ENCODE data around the gene TACO1.

Gene TACO1
- total RNA-seq = 1.9 to 4.6 (median 3.8) reads per million in 9 experiments

GRCh38 chr17:63600569-63601438 is at the start of gene TACO1:
TSS of gene TACO1 (plus strand) at chr17:63600895. CDS start at chr17:63601084, 189 bp downstream.
- Mint-ChIP-seq H3K27ac (peak within 1 kb of the TSS; percentile 87 to 90), H3K4me1 (ENCODE audit: low read depth in 2 of 2) (peaks cover 33 to 39% of the 10 kb centered on the region in 2 donors), H3K4me3 (peak within 1 kb of the TSS; percentile 83 to 89), H3K27me3 (no peaks in the 10 kb centered on the region), H3K9me3 (no peaks in the 10 kb centered on the region), H3K36me3 (ENCODE audit: insufficient read depth) (peaks cover 17% of the 10 kb centered on the region)
- peak; percentile 59 for ATAC-seq (replicated peaks)
- DNase-seq = peak; percentile 63 to 69 (median 68)

- Mint-ChIP-seq H3K36me3 (ENCODE audit: insufficient read depth) (peaks cover 17% of the 10 kb centered on the region), H3K4me3 (peak overlapping the region; percentile 98 to 99), H3K27ac (peak overlapping the region in 1 of 2 donors; percentile 98), H3K27me3 (no peaks in the 10 kb centered on the region), H3K9me3 (no peaks in the 10 kb centered on the region), H3K4me1 (ENCODE audit: low read depth in 2 of 2) (peaks cover 51 to 61% of the 10 kb centered on the region in 2 donors)
- no peak for ATAC-seq (replicated peaks)
- DNase-seq = no peak
These were observed 48.5 kb upstream of the TACO1 start for GRCh38 chr17:63552211-63552610.

- H3K4me3 Mint-ChIP-seq = peak overlapping the region in 1 of 2 donors; percentile 44
- H3K9me3 Mint-ChIP-seq = no peaks in the 10 kb centered on the region
- ATAC-seq (replicated peaks) (no peak), DNase-seq (no peak)
- no peaks in the 10 kb centered on the region for H3K27me3 Mint-ChIP-seq
- H3K36me3 Mint-ChIP-seq (ENCODE audit: insufficient read depth) = no peaks in the 10 kb centered on the region
- H3K27ac Mint-ChIP-seq = peak overlapping the region in 1 of 2 donors; percentile 19
- H3K4me1 Mint-ChIP-seq (ENCODE audit: low read depth in 2 of 2) = peaks cover 51 to 78% of the 10 kb centered on the region in 2 donors
These were observed 45.1 kb upstream of the TACO1 start for GRCh38 chr17:63555500-63556156.

- Mint-ChIP-seq H3K36me3 (ENCODE audit: insufficient read depth) (no peaks in the 10 kb centered on the region), H3K27me3 (no peaks in the 10 kb centered on the region), H3K4me3 (no peak overlapping the region), H3K9me3 (no peaks in the 10 kb centered on the region), H3K4me1 (ENCODE audit: low read depth in 2 of 2) (peaks cover 52 to 77% of the 10 kb centered on the region in 2 donors), H3K27ac (peak overlapping the region; percentile 4 to 27)
- no peak for DNase-seq
- ATAC-seq (replicated peaks) = no peak
These were observed 43.3 kb upstream of the TACO1 start for GRCh38 chr17:63557416-63557815.

- DNase-seq = no peak
- H3K9me3 Mint-ChIP-seq = no peaks in the 10 kb centered on the region
- peak overlapping the region in 1 of 2 donors; percentile 72 for H3K27ac Mint-ChIP-seq
- H3K4me1 Mint-ChIP-seq (ENCODE audit: low read depth in 2 of 2) = peaks cover 48 to 72% of the 10 kb centered on the region in 2 donors
- H3K27me3 Mint-ChIP-seq = no peaks in the 10 kb centered on the region
- H3K36me3 Mint-ChIP-seq (ENCODE audit: insufficient read depth) = peaks cover 4% of the 10 kb centered on the region
- no peak for ATAC-seq (replicated peaks)
- no peak overlapping the region for H3K4me3 Mint-ChIP-seq
These were observed 42.3 kb upstream of the TACO1 start for GRCh38 chr17:63558441-63558840.

GRCh38 chr17:63561819-63562218 is 38.9 kb upstream of the TACO1 start:
- H3K27ac Mint-ChIP-seq = peak overlapping the region; percentile 55 to 63
- ATAC-seq (replicated peaks) (no peak), DNase-seq (no peak)
- H3K4me3 Mint-ChIP-seq = no peak overlapping the region
- peaks cover 39 to 59% of the 10 kb centered on the region in 2 donors for H3K4me1 Mint-ChIP-seq (ENCODE audit: low read depth in 2 of 2)
- H3K36me3 Mint-ChIP-seq (ENCODE audit: insufficient read depth) = peaks cover 4% of the 10 kb centered on the region
- no peaks in the 10 kb centered on the region for H3K9me3 Mint-ChIP-seq
- no peaks in the 10 kb centered on the region for H3K27me3 Mint-ChIP-seq

GRCh38 chr17:63563339-63563738 is 37.4 kb upstream of the TACO1 start:
- H3K4me1 Mint-ChIP-seq (ENCODE audit: low read depth in 2 of 2) = peaks cover 33 to 60% of the 10 kb centered on the region in 2 donors
- no peak overlapping the region for H3K4me3 Mint-ChIP-seq
- H3K27ac Mint-ChIP-seq = peak overlapping the region in 1 of 2 donors; percentile 57
- H3K27me3 Mint-ChIP-seq = no peaks in the 10 kb centered on the region
- ATAC-seq (replicated peaks) (no peak), DNase-seq (no peak)
- no peaks in the 10 kb centered on the region for H3K9me3 Mint-ChIP-seq
- H3K36me3 Mint-ChIP-seq (ENCODE audit: insufficient read depth) = peaks cover 4% of the 10 kb centered on the region

GRCh38 chr17:63564562-63564961 is 36.1 kb upstream of the TACO1 start:
- DNase-seq (no peak), ATAC-seq (replicated peaks) (no peak)
- Mint-ChIP-seq H3K36me3 (ENCODE audit: insufficient read depth) (peaks cover 4% of the 10 kb centered on the region), H3K4me1 (ENCODE audit: low read depth in 2 of 2) (peaks cover 35 to 61% of the 10 kb centered on the region in 2 donors), H3K27me3 (no peaks in the 10 kb centered on the region), H3K9me3 (no peaks in the 10 kb centered on the region), H3K27ac (peak overlapping the region in 1 of 2 donors; percentile 57), H3K4me3 (no peak overlapping the region)

GRCh38 chr17:63567229-63567628 is 33.5 kb upstream of the TACO1 start:
- Mint-ChIP-seq H3K27ac (no peak overlapping the region), H3K9me3 (no peaks in the 10 kb centered on the region), H3K27me3 (no peaks in the 10 kb centered on the region), H3K4me1 (ENCODE audit: low read depth in 2 of 2) (peaks cover 33 to 56% of the 10 kb centered on the region in 2 donors), H3K4me3 (no peak overlapping the region), H3K36me3 (ENCODE audit: insufficient read depth) (peaks cover 4% of the 10 kb centered on the region)
- ATAC-seq (replicated peaks) = no peak
- no peak for DNase-seq

- DNase-seq (no peak), ATAC-seq (replicated peaks) (no peak)
- H3K27ac Mint-ChIP-seq = peak overlapping the region in 1 of 2 donors; percentile 42
- H3K27me3 Mint-ChIP-seq = no peaks in the 10 kb centered on the region
- H3K36me3 Mint-ChIP-seq (ENCODE audit: insufficient read depth) = no peaks in the 10 kb centered on the region
- H3K4me1 Mint-ChIP-seq (ENCODE audit: low read depth in 2 of 2) = peaks cover 30 to 57% of the 10 kb centered on the region in 2 donors
- H3K9me3 Mint-ChIP-seq = no peaks in the 10 kb centered on the region
- no peak overlapping the region for H3K4me3 Mint-ChIP-seq
These were observed 32.1 kb upstream of the TACO1 start for GRCh38 chr17:63568563-63568962.

GRCh38 chr17:63571632-63572310 is 28.9 kb upstream of the TACO1 start:
- Mint-ChIP-seq H3K9me3 (no peaks in the 10 kb centered on the region), H3K27ac (peak overlapping the region; percentile 1 to 90), H3K4me3 (no peak overlapping the region), H3K4me1 (ENCODE audit: low read depth in 2 of 2) (peaks cover 29 to 57% of the 10 kb centered on the region in 2 donors), H3K27me3 (no peaks in the 10 kb centered on the region), H3K36me3 (ENCODE audit: insufficient read depth) (no peaks in the 10 kb centered on the region)
- DNase-seq (no peak), ATAC-seq (replicated peaks) (no peak)

GRCh38 chr17:63573634-63574033 is 27.1 kb upstream of the TACO1 start:
- no peak overlapping the region for H3K4me3 Mint-ChIP-seq
- H3K27me3 Mint-ChIP-seq = no peaks in the 10 kb centered on the region
- ATAC-seq (replicated peaks) = no peak
- peaks cover under 1% of the 10 kb centered on the region for H3K36me3 Mint-ChIP-seq (ENCODE audit: insufficient read depth)
- peaks cover 34 to 48% of the 10 kb centered on the region in 2 donors for H3K4me1 Mint-ChIP-seq (ENCODE audit: low read depth in 2 of 2)
- H3K9me3 Mint-ChIP-seq = no peaks in the 10 kb centered on the region
- DNase-seq = no peak
- H3K27ac Mint-ChIP-seq = peak overlapping the region; percentile 45 to 47

GRCh38 chr17:63578027-63578768 is 22.5 kb upstream of the TACO1 start:
- no peak for DNase-seq
- Mint-ChIP-seq H3K4me3 (no peak overlapping the region), H3K9me3 (no peaks in the 10 kb centered on the region), H3K27me3 (no peaks in the 10 kb centered on the region), H3K27ac (peak overlapping the region; percentile 25 to 41), H3K4me1 (ENCODE audit: low read depth in 2 of 2) (peaks cover 20 to 24% of the 10 kb centered on the region in 2 donors), H3K36me3 (ENCODE audit: insufficient read depth) (peaks cover 35% of the 10 kb centered on the region)
- no peak for ATAC-seq (replicated peaks)
